LNCaP clone FGC (cell line): Measurements from ENCODE around the gene GRB14.

Experiments
- DNase-seq: peaks from one replicate; pipeline ENCODE4 v3.0.0-alpha.2; 2011; ENCODE audit warnings: low read depth
- H3K4me3 ChIP-seq: 2 replicates; pipeline ENCODE4 v1.5.1; 2011; ENCODE audit warnings: mild to moderate bottlenecking, low read depth, low read length, control low read depth
- TF ChIP-seq, protein P1 (sequence below): IDR thresholded peaks from 2 replicates; pipeline ENCODE4 v1.5.1; 2012; ENCODE audit warnings: mild to moderate bottlenecking; ENCODE audit not compliant: control insufficient read depth, insufficient read depth; ENCODE audit errors: extremely low read depth

GRB14 gene

GRCh38 chr2:164522561-164522981 is 98.7 kb downstream of the GRB14 start:
- TF ChIP-seq, protein P1, sequence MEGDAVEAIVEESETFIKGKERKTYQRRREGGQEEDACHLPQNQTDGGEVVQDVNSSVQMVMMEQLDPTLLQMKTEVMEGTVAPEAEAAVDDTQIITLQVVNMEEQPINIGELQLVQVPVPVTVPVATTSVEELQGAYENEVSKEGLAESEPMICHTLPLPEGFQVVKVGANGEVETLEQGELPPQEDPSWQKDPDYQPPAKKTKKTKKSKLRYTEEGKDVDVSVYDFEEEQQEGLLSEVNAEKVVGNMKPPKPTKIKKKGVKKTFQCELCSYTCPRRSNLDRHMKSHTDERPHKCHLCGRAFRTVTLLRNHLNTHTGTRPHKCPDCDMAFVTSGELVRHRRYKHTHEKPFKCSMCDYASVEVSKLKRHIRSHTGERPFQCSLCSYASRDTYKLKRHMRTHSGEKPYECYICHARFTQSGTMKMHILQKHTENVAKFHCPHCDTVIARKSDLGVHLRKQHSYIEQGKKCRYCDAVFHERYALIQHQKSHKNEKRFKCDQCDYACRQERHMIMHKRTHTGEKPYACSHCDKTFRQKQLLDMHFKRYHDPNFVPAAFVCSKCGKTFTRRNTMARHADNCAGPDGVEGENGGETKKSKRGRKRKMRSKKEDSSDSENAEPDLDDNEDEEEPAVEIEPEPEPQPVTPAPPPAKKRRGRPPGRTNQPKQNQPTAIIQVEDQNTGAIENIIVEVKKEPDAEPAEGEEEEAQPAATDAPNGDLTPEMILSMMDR: no peak
- H3K4me3 ChIP-seq: no peak overlapping the region
- no peak for DNase-seq

GRCh38 chr2:164515734-164516133 is 105.5 kb downstream of the GRB14 start:
- TF ChIP-seq, protein P1: no peak

GRCh38 chr2:164515030-164515429 is 106.3 kb downstream of the GRB14 start:
- TF ChIP-seq, protein P1: no peak
- no peak for DNase-seq
- H3K4me3 ChIP-seq: no peak overlapping the region

More at GRCh38 chr2:164515734-164516133, 105.5 kb downstream of the GRB14 start:
- H3K4me3 ChIP-seq: no peak overlapping the region
- DNase-seq: no peak

- H3K4me3 ChIP-seq: no peak overlapping the region
- peak; percentile 65 for DNase-seq
- TF ChIP-seq, protein P1: no peak
Measured at GRCh38 chr2:164514491-164514890, 106.8 kb downstream of the GRB14 start.

DNA sequence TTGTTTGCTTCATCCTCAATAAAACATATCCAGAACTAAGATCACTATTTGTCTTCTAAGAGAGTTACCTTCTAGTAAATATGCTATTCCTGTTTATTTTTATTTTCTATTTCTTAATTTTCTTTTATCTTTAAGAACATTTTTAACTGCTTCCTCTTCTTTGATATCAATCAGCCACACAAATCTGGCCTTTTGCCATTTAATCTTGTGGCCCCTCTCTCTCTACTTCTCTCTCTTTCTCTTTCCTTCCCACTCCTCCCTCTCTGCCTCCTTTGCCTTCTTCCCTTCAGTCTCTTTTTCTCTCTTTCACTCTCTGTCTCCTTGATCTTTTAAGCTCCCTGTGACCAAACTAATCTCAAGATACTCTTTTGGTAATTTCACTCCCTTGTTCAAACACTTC is 108.4 kb downstream of the GRB14 start:
- TF ChIP-seq, protein P1: no peak
- DNase-seq: no peak
- H3K4me3 ChIP-seq: no peak overlapping the region

DNA sequence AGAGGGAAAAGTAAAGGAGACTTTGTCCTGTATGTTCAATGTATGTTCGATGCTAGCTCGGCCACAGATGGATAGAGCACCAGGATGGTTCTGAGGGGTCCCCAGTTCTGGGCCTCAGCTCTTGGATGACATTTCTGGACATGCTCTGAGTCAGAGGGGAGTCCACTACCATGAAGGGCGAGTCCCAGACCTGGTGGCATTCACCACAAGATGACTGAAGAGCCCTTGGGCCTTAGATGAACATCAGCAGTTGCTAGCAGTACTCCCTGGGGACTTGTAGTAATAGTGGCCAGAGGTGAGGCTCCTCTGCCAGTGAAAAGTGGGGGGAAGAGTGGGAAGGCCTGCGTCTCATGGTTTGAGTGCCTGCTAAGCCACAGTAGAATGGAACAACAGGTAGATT is 109.5 kb downstream of the GRB14 start:
- no peak for DNase-seq
- no peak overlapping the region for H3K4me3 ChIP-seq
- TF ChIP-seq, protein P1: no peak

DNA sequence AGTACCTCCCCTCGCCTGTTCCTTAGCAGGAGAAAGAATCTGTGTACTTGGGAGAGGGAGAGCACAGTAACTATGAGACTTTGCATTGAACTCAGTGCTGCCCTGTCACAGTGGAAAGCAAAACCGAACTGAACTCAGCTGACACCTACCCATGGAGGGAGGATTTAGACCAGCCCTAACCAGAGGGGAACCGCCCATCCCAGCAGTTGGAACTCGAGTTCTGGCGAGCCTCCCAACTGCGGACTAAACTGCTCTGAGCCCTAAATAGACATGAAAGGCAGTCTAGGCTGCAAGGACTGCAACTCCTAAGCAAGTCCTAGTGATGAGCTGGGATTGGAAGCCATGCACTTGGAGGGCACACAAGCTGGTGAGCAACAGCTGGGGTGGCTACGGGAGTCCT is 110.4 kb downstream of the GRB14 start:
- no peak overlapping the region for H3K4me3 ChIP-seq
- DNase-seq: no peak
- TF ChIP-seq, protein P1: no peak
